B cell (primary cell): ENCODE results near the gene FAM107B. TPM values are rescaled to one million over a fixed set of nuclear protein-coding genes. Genes with fewer than 3 reads are reported as not detected.
A peak's percentile ranks its signal among the peaks of the same experiment; 100 is the strongest.

Source experiments
- ATAC-seq: fragments of 200-7000 bp; cut with Tn5 transposase; one replicate; pipeline ENCODE4 v1.10.0; 2021; ENCODE audit warnings: low read depth, mild to moderate bottlenecking, moderate number of reproducible peaks, moderate library complexity
- CTCF ChIA-PET: fragments of 350-600 bp; sonication (Branson Sonifier 250); formaldehyde crosslinking; loops from one replicate; lab custom pipeline; 2021; ENCODE audit warnings: antibody characterized with exemption, inconsistent platforms; lab: Charles Lee
- POLR2A ChIA-PET: fragments of 350-600 bp; sonication (Branson Sonifier 250); formaldehyde crosslinking; loops from one replicate; lab custom pipeline; 2021; ENCODE audit warnings: antibody characterized with exemption; lab: Charles Lee
- DNase-seq: peaks from one replicate; pipeline ENCODE4 v3.0.0; 2013
- H2AFZ ChIP-seq: 2 replicates; pipeline ENCODE4 v1.6.1; 2012; ENCODE audit warnings: mild to moderate bottlenecking, low read depth, low read length; ENCODE audit not compliant: insufficient read depth, poor library complexity, severe bottlenecking
- H3K27ac ChIP-seq, 2 donors: 1 replicate in 1 of 2; 2 replicates in 1 of 2; pipeline ENCODE4 v1.5.1; 2012 to 2013; ENCODE audit warnings: low read length in 2 of 2, mild to moderate bottlenecking in 2 of 2, moderate library complexity in 1 of 2
- H3K27me3 ChIP-seq, 4 experiments: fragments of 200-600 bp in 1 of 4; sonication (generic) in 1 of 4; replicated peaks in 1 of 4; 1 replicate in 2 of 4; 2 replicates in 2 of 4; pipeline versions ENCODE4 v1.6.1 to v1.7.0; 2013 to 2016; ENCODE audit warnings: low read length in 3 of 4, mild to moderate bottlenecking in 2 of 4, mixed read lengths in 1 of 4, moderate library complexity in 1 of 4; ENCODE audit not compliant: insufficient read depth in 4 of 4, control insufficient read depth in 3 of 4; ENCODE audit errors: control extremely low read depth in 1 of 4
- H3K36me3 ChIP-seq, 2 experiments: replicated peaks in 1 of 2; 1 replicate in 1 of 2; 2 replicates in 1 of 2; pipeline versions ENCODE4 v1.6.1 to v1.7.1; 2013; ENCODE audit warnings: low read length in 1 of 2; ENCODE audit not compliant: insufficient read depth in 2 of 2, control insufficient read depth in 1 of 2; ENCODE audit errors: control extremely low read depth in 1 of 2, extremely low read depth in 1 of 2
- H3K4me1 ChIP-seq, 2 donors: fragments of 200-600 bp in 1 of 2; sonication (generic) in 1 of 2; 1 replicate in 1 of 2; 2 replicates in 1 of 2; pipeline versions ENCODE4 v1.5.1 to v1.6.1; 2013 to 2017; ENCODE audit warnings: low read length in 2 of 2; ENCODE audit not compliant: control insufficient read depth in 2 of 2, insufficient read depth in 2 of 2
- H3K4me2 ChIP-seq: replicated peaks from 2 replicates; pipeline ENCODE3; 2012; ENCODE audit warnings: mild to moderate bottlenecking, low read depth, low read length; ENCODE audit not compliant: poor library complexity, severe bottlenecking
- H3K4me3 ChIP-seq, 5 experiments: fragments of 200-600 bp in 1 of 5; sonication (generic) in 1 of 5; 1 replicate in 3 of 5; 2 replicates in 2 of 5; pipeline versions ENCODE4 v1.5.1 to v1.7.0; 2011 to 2016; ENCODE audit warnings: low read length in 4 of 5, mild to moderate bottlenecking in 4 of 5, low read depth in 2 of 5, control low read depth in 1 of 5, moderate library complexity in 1 of 5; ENCODE audit not compliant: insufficient read depth in 1 of 5; ENCODE audit errors: control extremely low read depth in 1 of 5, extremely low read depth in 1 of 5
- H3K79me2 ChIP-seq: fragments of 200-600 bp; sonication (generic); one replicate; pipeline ENCODE4 v1.6.0; 2016; ENCODE audit warnings: low read length; ENCODE audit not compliant: control insufficient read depth, insufficient read depth
- H3K9ac ChIP-seq: fragments of 200-600 bp; sonication (generic); 2 replicates; pipeline ENCODE4 v1.6.1; 2017; ENCODE audit warnings: mild to moderate bottlenecking, low read length, moderate library complexity
- H3K9me3 ChIP-seq, 3 donors: one replicate each; pipeline versions ENCODE4 v1.6.1 to v1.7.1; 2013; ENCODE audit warnings: low read length in 2 of 3; ENCODE audit not compliant: control insufficient read depth in 2 of 3, insufficient read depth in 1 of 3; ENCODE audit errors: control extremely low read depth in 1 of 3
- H4K20me1 ChIP-seq: 2 replicates; pipeline ENCODE4 v1.6.0; 2012; ENCODE audit warnings: mild to moderate bottlenecking, low read length; ENCODE audit not compliant: insufficient read depth, control insufficient read depth, poor library complexity, severe bottlenecking
- H3K27ac Mint-ChIP-seq: one replicate; pipeline ENCODE4 v1.8.0; 2021; ENCODE audit warnings: mixed read lengths
- H3K27me3 Mint-ChIP-seq: one replicate; pipeline ENCODE4 v1.8.0; 2021; ENCODE audit warnings: mixed read lengths
- H3K4me1 Mint-ChIP-seq: one replicate; pipeline ENCODE4 v1.8.0; 2021; ENCODE audit warnings: mixed read lengths
- H3K4me3 Mint-ChIP-seq: one replicate; pipeline ENCODE4 v1.8.0; 2021; ENCODE audit warnings: mixed read lengths
- H3K9me3 Mint-ChIP-seq: one replicate; pipeline ENCODE4 v1.8.0; 2022; ENCODE audit warnings: mixed read lengths; ENCODE audit not compliant: insufficient read depth
- CTCF ChIP-seq: fragments of 200-600 bp; IDR thresholded peaks from one replicate; pipeline ENCODE4 v1.8.0; 2022; ENCODE audit warnings: antibody characterized with exemption, mild to moderate bottlenecking
- EZH2 ChIP-seq: IDR thresholded peaks from 2 replicates; pipeline ENCODE4 v1.6.1; 2012; ENCODE audit warnings: borderline replicate concordance, low read depth, mild to moderate bottlenecking, moderate library complexity, low read length; ENCODE audit not compliant: insufficient read depth, poor library complexity, severe bottlenecking
- WGBS: methylation state at CpG from one replicate; pipeline ENCODE4 v1.1.5; 2013; ENCODE audit warnings: missing lambda C conversion rate; ENCODE audit not compliant: insufficient coverage; 5-methylcytosine and 5-hydroxymethylcytosine counted together
- intact Hi-C: fragments of 100-400 bp; cut with micrococcal nuclease; formaldehyde crosslinking; loops from one replicate; pipeline ENCODE4 v1.10.0; 2022
- polyA plus RNA-seq: library from polyadenylated mRNA; depleted of rRNA; stranded (reverse); fragments of >200 nt; gene quantifications from 2 replicates; pipeline ENCODE4 v1.2.3, GENCODE V29; 2012
- total RNA-seq, 2 donors: library from RNA; stranded (reverse); fragments of 120-200 nt in 1 of 2; gene quantifications; 1 replicate in 1 of 2; 2 replicates in 1 of 2; pipeline versions ENCODE4 v1.2.3 to v1.2.4, GENCODE V29; 2013 to 2022

Gene FAM107B
- total and polyA plus RNA-seq, 2 donors (not counting 1 experiment from before 2014, with no cell fraction given): 31.9 to 318 TPM

GRCh38 chr10:14554491-14555205 is 220.0 kb downstream of the FAM107B start:
- CTCF ChIA-PET: interaction anchor here (0.8 to 3.3 kb wide), 3 partner anchors 18 to 398 kb away, joined by 3 to 22 read pairs (median 6); no protein-coding TSS in a partner anchor
- DNase-seq: peak; percentile 57
- peak overlapping the region in 3 of 5 experiments; percentile 4 to 42 (median 8) for H3K4me3 ChIP-seq

More at GRCh38 chr10:14554491-14555205, 220.0 kb downstream of the FAM107B start:
- Mint-ChIP-seq H3K27me3 (no peaks in the 10 kb centered on the region), H3K9me3 (no peaks in the 10 kb centered on the region), H3K4me3 (peak overlapping the region; percentile 72), H3K4me1 (peaks cover 86% of the 10 kb centered on the region), H3K27ac (peak overlapping the region; percentile 86)
- Histone ChIP-seq H2AFZ (peak overlapping the region; percentile 9), H3K36me3 (peaks cover 0 to 11% of the 10 kb centered on the region in 2 experiments), H3K9ac (peak overlapping the region; percentile 33), H4K20me1 (peaks cover 57% of the 10 kb centered on the region), H3K79me2 (peaks cover 100% of the 10 kb centered on the region), H3K4me1 (peaks cover 65 to 66% of the 10 kb centered on the region in 2 donors), H3K27ac (peak overlapping the region; percentile 37 to 70), H3K4me2 (peak overlapping the region; percentile 68), H3K27me3 (no peaks in the 10 kb centered on the region), H3K9me3 (no peaks in the 10 kb centered on the region)
- no CpG with 5 or more reads among the region's 3 CpGs for WGBS
- peak; percentile 52 for ATAC-seq
- TF ChIP-seq EZH2 (no peak), CTCF (no peak)
- intact Hi-C loops: loop anchor here (5.0 kb wide), 1 partner anchor 52 kb away; no protein-coding TSS in a partner anchor
- POLR2A ChIA-PET: no interaction called here
